DMS 273 treated with DMSO at 0.1 percent for 48 hours (cell line): ENCODE measurements around the gene JADE3.

Experiments
- DNase-seq: peaks from one replicate; lab custom pipeline; 2025; lab: John Stamatoyannopoulos, UW

Gene JADE3

DNA sequence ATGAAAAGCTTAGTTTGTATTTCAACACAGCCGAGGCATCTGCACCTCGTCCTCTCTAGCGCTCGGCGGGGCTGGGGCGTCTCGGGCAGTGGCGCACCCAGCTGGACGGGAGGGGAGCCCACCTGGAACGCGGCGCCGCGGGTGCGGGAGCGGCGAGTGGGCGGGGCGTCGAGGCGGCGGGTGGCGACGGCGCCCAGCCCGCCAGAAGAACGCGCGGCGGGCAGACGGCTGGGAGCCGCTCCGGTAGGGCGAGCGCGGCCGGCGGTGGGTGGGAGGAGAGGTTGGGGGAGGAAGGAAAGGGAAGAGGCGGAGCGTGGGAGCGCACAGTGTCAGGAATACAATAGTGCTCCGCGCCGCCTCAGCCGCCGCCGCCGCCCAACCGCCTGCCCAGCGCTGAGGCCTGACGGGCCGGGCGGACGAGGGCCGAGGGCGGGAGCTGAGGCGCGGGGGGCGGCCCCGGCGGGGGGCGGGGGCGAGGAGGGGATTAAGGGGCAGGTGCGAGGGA lies at the start of gene JADE3:
Gene JADE3, plus strand, starts transcription at position 324 of the 505 bp plus-strand sequence. CDS start 72,474 bp downstream, outside the sequence.
- DNase-seq = peak; percentile 63

GRCh38 chrX:46863072-46863471 lies 49.1 kb upstream of the JADE3 start:
- DNase-seq = no peak

- no peak for DNase-seq
These were observed 47.6 kb upstream of the JADE3 start for GRCh38 chrX:46864606-46865005.

GRCh38 chrX:46865281-46865680 lies 46.9 kb upstream of the JADE3 start:
- no peak for DNase-seq

DNA sequence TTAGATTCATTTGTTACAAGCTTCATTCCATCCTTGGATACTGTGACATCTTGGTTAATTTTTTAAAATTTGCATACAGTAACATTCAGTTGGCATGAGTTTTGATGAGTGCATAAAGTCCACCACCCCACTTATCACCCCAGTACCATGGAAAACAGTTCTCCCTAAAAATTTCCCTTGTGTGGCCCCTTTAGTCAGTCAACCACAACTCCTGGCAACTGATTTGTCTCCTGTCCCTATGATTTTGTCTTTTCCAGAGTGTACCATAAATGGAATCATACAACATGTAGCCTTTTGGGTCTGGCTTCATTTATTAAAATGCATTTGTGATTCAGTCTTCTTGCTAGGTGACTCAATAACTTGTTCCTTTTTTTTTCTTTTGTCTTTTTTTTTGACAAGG lies 45.5 kb upstream of the JADE3 start:
- DNase-seq = no peak

- no peak for DNase-seq
These were observed 38.5 kb upstream of the JADE3 start for GRCh38 chrX:46873746-46874145.

GRCh38 chrX:46876901-46877300 lies 35.3 kb upstream of the JADE3 start:
- no peak for DNase-seq

DNA sequence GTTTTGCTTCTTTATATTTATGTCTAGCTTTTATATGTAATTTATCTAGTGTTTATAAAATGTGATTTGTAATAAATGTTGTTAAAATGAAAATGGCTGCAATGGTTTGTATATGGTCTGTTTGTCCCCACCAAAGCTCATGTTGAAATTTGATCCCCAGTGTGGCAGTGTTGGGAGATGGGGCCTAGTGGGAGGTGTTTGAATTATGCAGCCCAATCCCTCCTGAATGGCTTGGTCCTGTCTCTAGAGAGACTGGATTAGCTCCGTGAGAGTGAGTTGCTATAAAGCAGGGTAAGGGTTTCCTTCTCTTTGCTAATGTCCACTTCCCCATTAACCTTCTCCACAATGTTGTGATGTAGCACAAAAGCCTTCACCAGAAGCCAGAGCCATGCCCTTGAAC lies 30.0 kb upstream of the JADE3 start:
- peak; percentile 21 for DNase-seq

GRCh38 chrX:46884799-46885198 lies 27.4 kb upstream of the JADE3 start:
- no peak for DNase-seq

GRCh38 chrX:46898207-46898606 lies 14.0 kb upstream of the JADE3 start:
- DNase-seq = no peak

DNA sequence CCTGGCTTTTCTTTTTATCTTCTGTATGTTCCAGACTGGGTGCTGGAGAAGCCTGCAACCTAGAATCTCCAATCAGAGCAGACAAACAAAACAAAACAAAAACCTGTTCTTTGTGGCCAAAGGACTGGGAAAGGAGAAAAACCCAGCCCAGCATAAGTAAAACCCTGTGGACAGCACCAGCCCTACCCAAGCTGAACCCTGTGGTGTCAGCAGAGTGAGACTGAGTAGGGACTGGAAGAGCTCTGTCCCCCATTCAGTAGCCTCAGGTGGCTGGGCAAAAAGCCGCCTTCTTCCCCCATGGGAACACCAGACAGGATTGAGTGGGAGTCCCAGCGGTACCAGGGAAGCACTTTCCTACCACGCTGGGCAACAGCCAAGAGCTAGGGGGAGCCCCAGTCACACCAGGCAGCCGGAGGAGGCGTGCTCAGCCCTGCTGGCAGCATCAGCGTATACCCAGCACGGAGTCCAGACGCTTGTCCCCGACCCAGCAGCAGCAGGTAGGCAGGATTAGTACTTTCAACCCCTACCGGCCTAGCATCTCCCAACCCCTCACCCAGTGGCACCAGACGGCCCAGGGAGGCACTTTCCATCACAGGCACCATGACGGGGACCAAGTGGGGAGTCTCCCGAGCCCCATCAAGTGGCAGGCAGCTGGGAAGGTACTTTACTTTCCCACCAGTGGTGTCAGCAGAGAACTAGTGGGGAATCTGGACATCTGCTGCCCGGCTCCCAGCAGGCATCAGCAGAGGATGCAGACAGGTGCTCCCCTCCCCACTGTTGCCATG lies 8.6 kb upstream of the JADE3 start:
- DNase-seq = peak; percentile 94

GRCh38 chrX:46904626-46905025 lies 7.6 kb upstream of the JADE3 start:
- DNase-seq = no peak

DNA sequence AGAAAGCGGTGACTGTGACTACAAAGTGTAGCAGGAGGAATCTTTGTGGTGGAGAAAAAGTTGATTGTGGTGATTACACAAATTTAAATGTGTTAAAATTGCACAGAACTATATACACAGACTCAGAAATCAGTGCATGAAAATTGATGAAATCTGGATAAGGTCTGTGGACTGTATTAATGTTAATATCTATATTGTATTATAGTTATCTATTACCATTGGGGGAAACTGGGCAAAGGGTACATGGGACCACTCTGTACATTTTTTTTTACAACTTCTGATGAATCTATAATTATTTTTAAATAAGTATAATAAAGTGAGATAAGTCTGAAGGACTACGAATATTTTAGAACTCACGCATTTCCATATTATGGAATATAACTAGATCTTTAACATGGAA lies 1.8 kb upstream of the JADE3 start:
- DNase-seq = no peak

- no peak for DNase-seq
These were observed 626 bp downstream of the JADE3 start for GRCh38 chrX:46912603-46913491.

GRCh38 chrX:46913667-46914066 lies 1.4 kb downstream of the JADE3 start:
- DNase-seq = no peak

DNA sequence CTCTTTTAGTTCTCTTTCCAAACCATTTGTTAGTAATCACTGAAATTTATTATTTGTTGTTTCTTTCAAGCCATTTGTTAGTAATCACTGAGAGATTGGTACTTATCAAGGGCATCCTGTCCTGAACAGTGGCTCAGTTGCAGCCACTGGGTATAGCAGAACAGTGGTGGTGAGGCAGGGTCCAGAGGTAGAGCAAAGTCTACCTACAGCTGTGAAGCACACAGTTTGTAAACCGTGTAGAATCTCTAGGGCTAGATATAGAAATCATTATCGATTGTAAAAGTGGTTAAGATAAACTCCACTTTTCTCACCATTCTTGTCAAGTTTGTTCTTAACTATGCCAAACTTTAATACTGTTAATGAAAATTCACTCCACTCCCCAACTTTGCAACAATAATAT lies 4.1 kb downstream of the JADE3 start:
- DNase-seq = no peak

DNA sequence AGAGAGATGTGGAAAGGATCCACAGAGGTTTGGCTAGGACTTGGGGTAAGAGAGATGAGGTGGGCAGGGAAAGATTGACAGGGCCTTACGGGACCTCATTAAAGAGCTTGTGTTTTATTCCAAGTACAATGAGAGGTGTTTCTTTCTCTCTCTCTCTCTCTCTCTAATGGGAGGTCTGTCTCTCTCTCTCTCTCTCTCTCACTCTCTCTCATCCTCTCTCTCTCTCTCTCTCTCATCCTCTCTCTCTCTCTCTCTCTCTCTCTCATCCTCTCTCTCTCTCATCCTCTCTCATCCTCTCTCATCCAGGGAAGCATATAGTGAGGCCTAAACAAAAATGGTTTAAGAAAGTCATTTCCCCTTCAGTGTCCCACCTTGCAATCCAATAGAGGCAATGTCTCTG lies 5.4 kb downstream of the JADE3 start:
- no peak for DNase-seq

- no peak for DNase-seq
These were observed 6.2 kb downstream of the JADE3 start for GRCh38 chrX:46918434-46918833.

DNA sequence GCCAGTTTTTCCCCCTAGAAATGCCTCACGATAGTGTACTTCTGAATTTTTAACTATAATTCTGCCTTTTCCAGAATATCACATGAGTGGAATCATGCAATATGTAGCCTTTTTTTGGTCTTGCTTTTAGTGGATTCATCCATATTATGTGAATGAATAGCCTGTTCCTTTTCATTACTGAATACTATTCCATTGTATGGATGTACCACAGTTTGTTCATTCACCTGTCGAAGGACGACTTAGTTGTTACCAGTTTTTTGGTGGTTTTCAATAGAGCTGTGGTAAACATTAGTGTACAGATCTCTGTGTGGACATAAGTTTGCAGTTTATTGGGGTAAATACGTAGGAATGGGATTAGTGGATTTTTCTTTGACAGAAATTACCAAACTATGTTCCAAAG lies 8.0 kb downstream of the JADE3 start:
- DNase-seq = no peak

GRCh38 chrX:46922611-46923010 lies 10.4 kb downstream of the JADE3 start:
- DNase-seq = no peak

GRCh38 chrX:46927718-46928117 lies 15.5 kb downstream of the JADE3 start:
- DNase-seq = no peak

DNA sequence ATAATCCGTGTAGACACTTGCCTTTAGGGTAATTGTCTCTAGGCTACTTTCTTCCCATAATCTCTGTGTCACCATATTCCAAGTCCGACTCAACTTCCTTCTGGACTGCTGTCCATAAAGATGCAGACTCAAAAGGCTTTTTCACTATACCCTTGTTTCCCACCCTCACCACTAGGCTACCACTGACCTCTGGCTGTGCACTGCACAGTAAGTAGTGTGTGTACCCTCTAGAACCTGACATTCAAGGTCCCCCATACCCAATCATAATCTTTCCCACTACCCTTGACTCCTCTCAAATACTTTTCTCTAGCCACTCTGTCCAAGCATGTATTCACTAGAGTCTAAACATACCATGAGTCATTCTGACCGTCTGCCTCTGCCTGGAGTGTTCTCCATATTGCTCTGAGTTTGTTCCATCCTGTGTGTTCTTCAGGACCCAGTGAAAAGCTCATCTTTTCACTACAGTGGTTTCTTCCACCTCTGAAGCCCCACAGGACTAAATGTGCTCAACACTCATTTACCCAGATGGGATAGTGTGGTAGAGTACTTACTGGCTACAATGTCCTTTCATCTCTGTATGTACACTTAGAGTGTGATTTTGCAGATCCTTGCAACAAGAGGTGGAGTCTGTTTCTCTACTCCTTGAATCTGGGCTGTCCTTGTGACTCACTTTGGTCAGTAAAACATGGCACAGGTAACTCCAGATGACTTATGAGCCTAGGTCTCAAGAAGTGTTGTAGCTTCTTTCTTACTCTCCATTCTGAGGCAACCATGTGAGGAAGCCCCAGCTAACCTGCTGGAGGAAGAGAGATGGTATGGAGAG lies 17.4 kb downstream of the JADE3 start:
- no peak for DNase-seq
